Memory B cell (primary cell): ENCODE measurements around the gene ZSCAN5A.
"Not testable (repeated sequence)": the region's sequence is repeated elsewhere in the genome, so short reads cannot be mapped to it uniquely, and the experiment has no call there.

Source experiments
- ATAC-seq: fragments of 150-1000 bp; cut with Tn5 transposase; 2 replicates; pipeline ENCODE4 v1.10.0; 2021; ENCODE audit warnings: low read depth, mild to moderate bottlenecking, moderate library complexity
- DNase-seq, 2 donors: peaks; one replicate each; pipeline ENCODE4 v3.0.0; 2022; ENCODE audit warnings: low spot score in 2 of 2
- H3K27ac Mint-ChIP-seq: one replicate; pipeline ENCODE4 v1.8.0; 2022; ENCODE audit warnings: mild to moderate bottlenecking, moderate library complexity, mixed read lengths
- H3K27me3 Mint-ChIP-seq: one replicate; pipeline ENCODE4 v1.8.0; 2022; ENCODE audit warnings: mixed read lengths
- H3K36me3 Mint-ChIP-seq: one replicate; pipeline ENCODE4 v1.8.0; 2022; ENCODE audit warnings: mild to moderate bottlenecking, mixed read lengths
- H3K4me1 Mint-ChIP-seq: one replicate; pipeline ENCODE4 v1.8.0; 2022; ENCODE audit warnings: mixed read lengths
- H3K4me3 Mint-ChIP-seq: one replicate; pipeline ENCODE4 v1.8.0; 2022; ENCODE audit warnings: mild to moderate bottlenecking, moderate library complexity, mixed read lengths
- H3K9me3 Mint-ChIP-seq: one replicate; pipeline ENCODE4 v1.8.0; 2022; ENCODE audit warnings: mixed read lengths

ZSCAN5A gene

GRCh38 chr19:56193981-56194640 is 120.5 kb downstream of the ZSCAN5A start:
- H3K36me3 Mint-ChIP-seq = no peaks in the 10 kb centered on the region
- DNase-seq = no peak
- no peak overlapping the region for H3K27ac Mint-ChIP-seq
- no peak for ATAC-seq
- H3K4me3 Mint-ChIP-seq = no peak overlapping the region
- no peaks in the 10 kb centered on the region for H3K9me3 Mint-ChIP-seq
- peaks cover 1% of the 10 kb centered on the region for H3K27me3 Mint-ChIP-seq
- H3K4me1 Mint-ChIP-seq = no peaks in the 10 kb centered on the region

- H3K9me3 Mint-ChIP-seq = no peaks in the 10 kb centered on the region
- no peaks in the 10 kb centered on the region for H3K36me3 Mint-ChIP-seq
- H3K27me3 Mint-ChIP-seq = peaks cover 4% of the 10 kb centered on the region
- H3K4me1 Mint-ChIP-seq = no peaks in the 10 kb centered on the region
- no peak for ATAC-seq
- no peak overlapping the region for H3K4me3 Mint-ChIP-seq
- no peak for DNase-seq
- H3K27ac Mint-ChIP-seq = no peak overlapping the region
These were observed 122.9 kb downstream of the ZSCAN5A start for GRCh38 chr19:56191711-56192110.

- Mint-ChIP-seq H3K36me3 (no peaks in the 10 kb centered on the region), H3K27ac (no peak overlapping the region), H3K9me3 (no peaks in the 10 kb centered on the region), H3K4me1 (no peaks in the 10 kb centered on the region), H3K4me3 (no peak overlapping the region), H3K27me3 (peaks cover 4% of the 10 kb centered on the region)
- DNase-seq = no peak
- ATAC-seq = no peak
These were observed 123.5 kb downstream of the ZSCAN5A start for GRCh38 chr19:56191115-56191514.

- H3K27me3 Mint-ChIP-seq = peaks cover 4% of the 10 kb centered on the region
- ATAC-seq (no peak), DNase-seq (no peak)
- no peak overlapping the region for H3K27ac Mint-ChIP-seq
- H3K9me3 Mint-ChIP-seq = no peaks in the 10 kb centered on the region
- H3K4me1 Mint-ChIP-seq = no peaks in the 10 kb centered on the region
- H3K4me3 Mint-ChIP-seq = no peak overlapping the region
- H3K36me3 Mint-ChIP-seq = no peaks in the 10 kb centered on the region
These were observed 124.9 kb downstream of the ZSCAN5A start for GRCh38 chr19:56189785-56190184.

- DNase-seq = no peak
- Mint-ChIP-seq H3K36me3 (no peaks in the 10 kb centered on the region), H3K27ac (no peak overlapping the region), H3K4me3 (no peak overlapping the region), H3K9me3 (no peaks in the 10 kb centered on the region), H3K27me3 (peaks cover 13% of the 10 kb centered on the region), H3K4me1 (peaks cover 2% of the 10 kb centered on the region)
- ATAC-seq = no peak
These were observed 136.9 kb downstream of the ZSCAN5A start for GRCh38 chr19:56177564-56178243.

- Mint-ChIP-seq H3K4me3 (no peak overlapping the region), H3K27ac (no peak overlapping the region)
- no peak for ATAC-seq
These were observed 137.8 kb downstream of the ZSCAN5A start for GRCh38 chr19:56176881-56177280.

GRCh38 chr19:56176310-56176709 is 138.3 kb downstream of the ZSCAN5A start:
- not testable (repeated sequence) for DNase-seq, H3K36me3 Mint-ChIP-seq, H3K4me1 Mint-ChIP-seq, H3K4me3 Mint-ChIP-seq, ATAC-seq, H3K27ac Mint-ChIP-seq, H3K9me3 Mint-ChIP-seq
- peaks cover 13% of the 10 kb centered on the region for H3K27me3 Mint-ChIP-seq

More at GRCh38 chr19:56176881-56177280, 137.8 kb downstream of the ZSCAN5A start:
- Mint-ChIP-seq H3K9me3 (no peaks in the 10 kb centered on the region), H3K36me3 (no peaks in the 10 kb centered on the region), H3K27me3 (peaks cover 14% of the 10 kb centered on the region), H3K4me1 (peaks cover 4% of the 10 kb centered on the region)
- no peak for DNase-seq

GRCh38 chr19:56175861-56176307 is 138.8 kb downstream of the ZSCAN5A start, which contains the start of gene GALP:
Gene GALP, plus strand, starts transcription at chr19:56176008. Its CDS starts 1,101 bp downstream, at chr19:56177109.
- not testable (repeated sequence) for ATAC-seq, H3K36me3 Mint-ChIP-seq, DNase-seq, H3K4me3 Mint-ChIP-seq, H3K9me3 Mint-ChIP-seq, H3K4me1 Mint-ChIP-seq, H3K27ac Mint-ChIP-seq
- peaks cover 13% of the 10 kb centered on the region for H3K27me3 Mint-ChIP-seq

GRCh38 chr19:56174550-56174949 is 140.1 kb downstream of the ZSCAN5A start:
- DNase-seq = no peak
- peaks cover 17% of the 10 kb centered on the region for H3K27me3 Mint-ChIP-seq
- H3K9me3 Mint-ChIP-seq = no peaks in the 10 kb centered on the region
- ATAC-seq = no peak
- peaks cover 4% of the 10 kb centered on the region for H3K4me1 Mint-ChIP-seq
- H3K27ac Mint-ChIP-seq = no peak overlapping the region
- H3K36me3 Mint-ChIP-seq = no peaks in the 10 kb centered on the region
- H3K4me3 Mint-ChIP-seq = no peak overlapping the region

GRCh38 chr19:56174086-56174485 is 140.6 kb downstream of the ZSCAN5A start:
- DNase-seq = no peak
- Mint-ChIP-seq H3K4me3 (no peak overlapping the region), H3K36me3 (no peaks in the 10 kb centered on the region), H3K27ac (no peak overlapping the region), H3K4me1 (peaks cover 4% of the 10 kb centered on the region), H3K9me3 (no peaks in the 10 kb centered on the region), H3K27me3 (peaks cover 17% of the 10 kb centered on the region)
- ATAC-seq = no peak
